Peyer's patch (tissue), 4 donors: Measurements from ENCODE around the gene MDFIC.

Source experiments
- CTCF ChIP-seq, 6 experiments: fragments of 450-650 bp in 4 of 6; fragments of 200-600 bp in 2 of 6; sonication (generic) in 1 of 6; IDR thresholded peaks; one replicate each; pipeline ENCODE4 v1.5.1; 2017 to 2019; ENCODE audit warnings: antibody characterized with exemption in 6 of 6, mild to moderate bottlenecking in 3 of 6, moderate library complexity in 1 of 6
- POLR2A ChIP-seq, 2 donors: fragments of 450-650 bp; IDR thresholded peaks; one replicate each; pipeline ENCODE4 v1.5.1; 2017; ENCODE audit warnings: antibody characterized with exemption in 2 of 2, mild to moderate bottlenecking in 2 of 2, moderate library complexity in 2 of 2

GRCh38 chr7:115010441-115010820 lies 88.5 kb downstream of the MDFIC start:
- TF ChIP-seq CTCF (IDR thresholded peaks at IDR 0.05), result no peak
- TF ChIP-seq POLR2A (IDR thresholded peaks at IDR 0.05), result no peak
